ENCODE results near the gene LONP1. TPM values are rescaled to one million over a fixed set of nuclear protein-coding genes. Genes with fewer than 3 reads are reported as not detected.

LONP1 gene
- total RNA-seq, 4 donors from 2014 or later, result 39.9 to 134 (median 44.1) TPM

- Histone ChIP-seq H3K9me3 (no peaks in the 10 kb centered on the region), H3K27me3 (no peaks in the 10 kb centered on the region), H3K36me3 (no peaks in the 10 kb centered on the region), H3K4me1 (peaks cover 0 to 3% of the 10 kb centered on the region in 2 donors), H3K27ac (no peak overlapping the region), H3K4me3 (no peak overlapping the region)
- no peak for TF ChIP-seq POLR2A (IDR thresholded peaks at IDR 0.05)
- TF ChIP-seq CTCF (IDR thresholded peaks at IDR 0.05), result no peak
- DNase-seq, result no peak
- intact Hi-C loops (cut with DNase I; ENCODE audit: low total_unique reads), result loop anchor here (10.0 kb wide), 1 partner anchor 50 kb away; the partner anchor contains the start of genes SAFB and SAFB2
Observed at GRCh38 chr19:5674714-5675113, 45.2 kb downstream of the LONP1 start.

- Histone ChIP-seq H3K36me3 (no peaks in the 10 kb centered on the region), H3K27me3 (no peaks in the 10 kb centered on the region), H3K4me3 (no peak overlapping the region), H3K9me3 (no peaks in the 10 kb centered on the region), H3K27ac (no peak overlapping the region), H3K4me1 (no peaks in the 10 kb centered on the region)
- intact Hi-C loops (cut with DNase I; ENCODE audit: low total_unique reads), result loop anchor here (10.0 kb wide), 1 partner anchor 49 kb away; the partner anchor contains the start of genes SAFB and SAFB2
- no peak for TF ChIP-seq POLR2A (IDR thresholded peaks at IDR 0.05)
- TF ChIP-seq CTCF (IDR thresholded peaks at IDR 0.05), result no peak
- no peak for DNase-seq
Observed at GRCh38 chr19:5673752-5674151, 46.2 kb downstream of the LONP1 start.

- no peak for DNase-seq
- Histone ChIP-seq H3K4me1 (no peaks in the 10 kb centered on the region), H3K9me3 (no peaks in the 10 kb centered on the region), H3K27me3 (no peaks in the 10 kb centered on the region), H3K36me3 (no peaks in the 10 kb centered on the region), H3K4me3 (no peak overlapping the region), H3K27ac (no peak overlapping the region)
- intact Hi-C loops (cut with DNase I; ENCODE audit: low total_unique reads), result loop anchor here (10.0 kb wide), 1 partner anchor 48 kb away; the partner anchor contains the start of genes SAFB and SAFB2
- TF ChIP-seq CTCF (IDR thresholded peaks at IDR 0.05), result no peak
- no peak for TF ChIP-seq POLR2A (IDR thresholded peaks at IDR 0.05)
Observed at GRCh38 chr19:5672708-5673459, 47.1 kb downstream of the LONP1 start.

GRCh38 chr19:5671600-5671999 lies 48.3 kb downstream of the LONP1 start:
- Histone ChIP-seq H3K27ac (no peak overlapping the region), H3K9me3 (no peaks in the 10 kb centered on the region), H3K27me3 (no peaks in the 10 kb centered on the region), H3K36me3 (no peaks in the 10 kb centered on the region), H3K4me3 (no peak overlapping the region), H3K4me1 (no peaks in the 10 kb centered on the region)
- intact Hi-C loops (cut with DNase I; ENCODE audit: low total_unique reads), result loop anchor here (10.0 kb wide), 1 partner anchor 47 kb away; the partner anchor contains the start of genes SAFB and SAFB2
- TF ChIP-seq CTCF (IDR thresholded peaks at IDR 0.05) (no peak), POLR2A (IDR thresholded peaks at IDR 0.05) (no peak)
- no peak for DNase-seq

GRCh38 chr19:5669212-5669611 lies 50.7 kb downstream of the LONP1 start:
- Histone ChIP-seq H3K9me3 (no peaks in the 10 kb centered on the region), H3K4me1 (no peaks in the 10 kb centered on the region), H3K36me3 (no peaks in the 10 kb centered on the region), H3K27ac (no peak overlapping the region), H3K27me3 (no peaks in the 10 kb centered on the region), H3K4me3 (no peak overlapping the region)
- no peak for DNase-seq
- intact Hi-C loops (cut with DNase I; ENCODE audit: low total_unique reads), result no loop called here
- no peak for TF ChIP-seq CTCF (IDR thresholded peaks at IDR 0.05)
- no peak for TF ChIP-seq POLR2A (IDR thresholded peaks at IDR 0.05)

Data from uterus (tissue), 4 donors.